HepG2 (cell line): Measurements from ENCODE around the gene KRT3. TPM values are rescaled to one million over a fixed set of nuclear protein-coding genes. Genes with fewer than 3 reads are reported as not detected.

Experiments
- ATAC-seq: fragments of 200-7000 bp; cut with Tn5 transposase; 3 replicates; pipeline ENCODE4 v1.9.1; 2020; ENCODE audit warnings: mild to moderate bottlenecking, moderate library complexity
- BruUV-seq: library from RNA; stranded (reverse); fragments of 400-500 nt; replicated peaks from 2 replicates; lab custom pipeline; 2021; lab: Mats Ljungman, UMichigan
- CTCF ChIA-PET: fragments of 300-600 bp; formaldehyde crosslinking; extraction: SDS; loops from one replicate; lab custom pipeline; 2021; ENCODE audit warnings: low total read pairs, inconsistent platforms, low intra/inter-chr PET ratio; lab: Yijun Ruan, JAX
- POLR2A ChIA-PET: fragments of 350-600 bp; sonication (Branson Sonifier 250); formaldehyde crosslinking; loops from one replicate; lab custom pipeline; 2020; ENCODE audit warnings: antibody characterized with exemption, inconsistent platforms; lab: Yijun Ruan, JAX
- DNase-seq: peaks from one replicate; pipeline ENCODE4 v3.0.0-alpha.2; 2015; ENCODE audit warnings: low spot score
- FAIRE-seq: peaks from 3 replicates; lab custom pipeline; 2011; peaks lifted over from hg19 to GRCh38; lab: Jason Lieb, UNC
- H2AFZ ChIP-seq: one replicate; pipeline ENCODE4 v1.6.1; 2011; ENCODE audit warnings: low read length, inconsistent platforms
- H3K27ac ChIP-seq: fragments of 300-600 bp; 3 replicates; pipeline ENCODE4 v1.8.0; 2011; ENCODE audit warnings: mixed run types, mild to moderate bottlenecking, mixed read lengths, low read length, inconsistent platforms; ENCODE audit not compliant: insufficient read depth; ENCODE audit errors: extremely low read length
- H3K27me3 ChIP-seq, 2 experiments: fragments of 200-600 bp in 1 of 2; 2 replicates in 1 of 2; 3 replicates in 1 of 2; pipeline versions ENCODE4 v1.6.0 to v1.8.0; 2011; ENCODE audit warnings: low read length in 2 of 2, mild to moderate bottlenecking in 2 of 2, moderate library complexity in 2 of 2, inconsistent platforms in 1 of 2; ENCODE audit not compliant: insufficient read depth in 2 of 2, control insufficient read depth in 1 of 2
- H3K36me3 ChIP-seq, 2 experiments: fragments of 200-600 bp in 1 of 2; replicated peaks in 1 of 2; 2 replicates in 1 of 2; 3 replicates in 1 of 2; pipeline versions ENCODE4 v1.5.1 to v1.8.0; 2011; ENCODE audit warnings: low read length in 2 of 2, inconsistent platforms in 1 of 2; ENCODE audit not compliant: insufficient read depth in 2 of 2, control insufficient read depth in 1 of 2
- H3K4me1 ChIP-seq: 2 replicates; pipeline ENCODE4 v1.5.1; 2012; ENCODE audit warnings: low read length, inconsistent platforms; ENCODE audit not compliant: insufficient read depth
- H3K4me2 ChIP-seq: 2 replicates; pipeline ENCODE4 v1.6.0; 2011; ENCODE audit warnings: low read depth, low read length, inconsistent platforms
- H3K4me3 ChIP-seq, 3 experiments: fragments of 200-600 bp in 1 of 3; sonication (generic), shearing (Covaris generic) in 1 of 3; replicated peaks in 1 of 3; 2 replicates each; pipeline ENCODE4 v1.5.1; 2011 to 2016; ENCODE audit warnings: low read length in 3 of 3, inconsistent platforms in 2 of 3, low read depth in 2 of 3, mild to moderate bottlenecking in 2 of 3, control low read depth in 1 of 3, mixed read lengths in 1 of 3; ENCODE audit not compliant: insufficient read depth in 1 of 3
- H3K79me2 ChIP-seq: one replicate; pipeline ENCODE4 v1.6.1; 2011; ENCODE audit warnings: low read length, inconsistent platforms; ENCODE audit not compliant: insufficient read depth
- H3K9ac ChIP-seq: 2 replicates; pipeline ENCODE4 v1.6.0; 2011; ENCODE audit warnings: mild to moderate bottlenecking, low read depth, low read length, inconsistent platforms; ENCODE audit not compliant: insufficient read depth
- H3K9me3 ChIP-seq: 2 replicates; pipeline ENCODE4 v1.5.1; 2012; ENCODE audit warnings: mild to moderate bottlenecking, low read length
- H4K20me1 ChIP-seq: 2 replicates; pipeline ENCODE4 v1.6.0; 2011; ENCODE audit warnings: inconsistent platforms, mild to moderate bottlenecking, low read length, moderate library complexity; ENCODE audit not compliant: insufficient read depth
- ATRX ChIP-seq: sonication (generic); formaldehyde crosslinking; IDR thresholded peaks from 2 replicates; pipeline ENCODE4 v1.4.0; 2020; ENCODE audit warnings: missing genetic modification reagents, borderline replicate concordance
- CHD2 ChIP-seq: IDR thresholded peaks from 2 replicates; pipeline ENCODE4 v1.6.1; 2011; ENCODE audit warnings: low read depth, low read length, improper control_type of control experiment
- HOXA7 ChIP-seq: sonication (generic); formaldehyde crosslinking; IDR thresholded peaks from 2 replicates; pipeline ENCODE4 v1.8.1; 2022; ENCODE audit warnings: mild to moderate bottlenecking, missing genetic modification reagents, moderate library complexity
- KLF13 ChIP-seq: sonication (generic); formaldehyde crosslinking; IDR thresholded peaks from 2 replicates; pipeline ENCODE4 v1.4.0; 2020; ENCODE audit warnings: mild to moderate bottlenecking, missing genetic modification reagents
- NAIF1 ChIP-seq: sonication (generic); formaldehyde crosslinking; IDR thresholded peaks from 2 replicates; pipeline ENCODE4 v1.5.0; 2020; ENCODE audit warnings: mild to moderate bottlenecking, missing genetic modification reagents, borderline replicate concordance
- NBN ChIP-seq: fragments of 450-650 bp; conservative IDR thresholded peaks from 2 replicates; pipeline ENCODE4 v1.6.1; 2017
- XRCC5 ChIP-seq: fragments of 200-400 bp; formaldehyde crosslinking; optimal IDR thresholded peaks from 2 replicates; pipeline ENCODE3; 2017; ENCODE audit warnings: mild to moderate bottlenecking, low read length
- ZBTB39 ChIP-seq: sonication (generic); formaldehyde crosslinking; IDR thresholded peaks from 2 replicates; pipeline ENCODE4 v1.5.0; 2020; ENCODE audit warnings: missing genetic modification reagents
- ZFY ChIP-seq: sonication (generic); formaldehyde crosslinking; IDR thresholded peaks from 2 replicates; pipeline ENCODE4 v1.4.0; 2020; ENCODE audit warnings: missing genetic modification reagents
- ZNF138 ChIP-seq: sonication (generic); formaldehyde crosslinking; IDR thresholded peaks from 2 replicates; pipeline ENCODE4 v1.5.0; 2020; ENCODE audit warnings: mild to moderate bottlenecking, low read depth, missing genetic modification reagents
- ZNF160 ChIP-seq: sonication (generic); formaldehyde crosslinking; IDR thresholded peaks from 2 replicates; pipeline ENCODE4 v1.8.0; 2022; ENCODE audit warnings: mild to moderate bottlenecking, inconsistent platforms, missing genetic modification reagents
- WGBS: methylation state at CpG from one replicate; pipeline ENCODE4 v1.1.6; 2017; ENCODE audit warnings: low lambda C conversion rate; 5-methylcytosine and 5-hydroxymethylcytosine counted together
- in situ Hi-C: cut with HindIII; loops from 2 replicates; pipeline ENCODE4 v1.10.0; 2017; ENCODE audit warnings: low pct_unique_long_range_greater_than_20kb; ENCODE audit not compliant: extremely low pct_ligation_motif_present
- intact Hi-C: fragments of 100-400 bp; cut with micrococcal nuclease; formaldehyde crosslinking; loops from one replicate; pipeline ENCODE4 v1.10.0; 2022; ENCODE audit not compliant: unreplicated experiment
- polyA plus RNA-seq, 8 experiments: library from polyadenylated mRNA; depleted of rRNA in 3 of 8; stranded (reverse) in 7 of 8; unstranded in 1 of 8; fragments of >200 nt; fragmentation: Illumina TruSeq in 4 of 8; extraction: Trizol in 4 of 8; gene quantifications; 2 replicates each; pipeline versions ENCODE4 v1.2.1 to v1.2.3, GENCODE V29; 2011 to 2016; ENCODE audit warnings: low read depth in 4 of 8, missing spikeins in 1 of 8, mixed read lengths in 1 of 8; ENCODE audit not compliant: insufficient read depth in 1 of 8
- total RNA-seq, 5 experiments: library from RNA; depleted of rRNA; stranded (reverse); fragments of >200 nt; fragmentation: Illumina TruSeq; extraction: Trizol; gene quantifications; 2 replicates each; pipeline ENCODE4 v1.2.3, GENCODE V29; 2016; ENCODE audit warnings: low read depth in 1 of 5

Gene KRT3
- total and polyA plus RNA-seq, 2 of the 13 experiments (the other 11 are each of a cell fraction or from before 2014, with no cell fraction given), result not detected

GRCh38 chr12:52811191-52812072 is 15.5 kb upstream of the KRT3 start:
- Histone ChIP-seq H3K36me3 (no peaks in the 10 kb centered on the region), H3K79me2 (no peaks in the 10 kb centered on the region), H3K9ac (no peak overlapping the region), H4K20me1 (no peaks in the 10 kb centered on the region), H3K4me1 (no peaks in the 10 kb centered on the region), H3K4me2 (no peak overlapping the region), H2AFZ (no peak overlapping the region), H3K27me3 (peaks cover 1 to 37% of the 10 kb centered on the region in 2 experiments; a peak in 4 of 5 replicates), H3K4me3 (no peak overlapping the region), H3K27ac (no peak overlapping the region), H3K9me3 (no peaks in the 10 kb centered on the region)
- ChIA-PET POLR2A (no interaction called here), CTCF (no interaction called here)
- WGBS, result under 1% methylated on average over 4 of the region's 9 CpGs
- no TSS peak for BruUV-seq
- intact Hi-C loops (no loop called here), in situ Hi-C loops (no loop called here)
- ATAC-seq, result no peak
- TF ChIP-seq ZNF160 (CRISPR knock-in tag), result no peak
- TF ChIP-seq NAIF1, result no peak
- TF ChIP-seq ZFY (CRISPR knock-in tag), result no peak
- TF ChIP-seq NBN, result no peak
- no peak for TF ChIP-seq XRCC5
- TF ChIP-seq CHD2, result no peak
- TF ChIP-seq ZBTB39 (CRISPR knock-in tag), result no peak
- no peak for TF ChIP-seq ZNF138
- no peak for TF ChIP-seq HOXA7 (CRISPR knock-in tag)
- no peak for TF ChIP-seq KLF13
- TF ChIP-seq ATRX (CRISPR knock-in tag), result no peak
- FAIRE-seq, result no peak
- DNase-seq, result no peak
